HepG2 (cell line): Measurements from ENCODE around the gene ZNF184. TPM values are rescaled to one million over a fixed set of nuclear protein-coding genes. Genes with fewer than 3 reads are reported as not detected.
A peak's percentile ranks its signal among the peaks of the same experiment; 100 is the strongest.

Experiments
- BCLAF1 ChIP-seq: fragments of 450-650 bp; IDR thresholded peaks from 2 replicates; pipeline ENCODE4 v1.6.1; 2017; ENCODE audit warnings: mild to moderate bottlenecking
- FOXK2 ChIP-seq: fragments of 450-650 bp; IDR thresholded peaks from 2 replicates; pipeline ENCODE4 v1.6.1; 2016
- KDM4B ChIP-seq: sonication (generic); formaldehyde crosslinking; IDR thresholded peaks from 2 replicates; pipeline ENCODE4 v1.4.0; 2020; ENCODE audit warnings: missing genetic modification reagents
- MLX ChIP-seq: IDR thresholded peaks from 2 replicates; pipeline ENCODE4 v1.6.1; 2016
- SIN3B ChIP-seq: fragments of 150-350 bp; IDR thresholded peaks from 2 replicates; pipeline ENCODE4 v1.6.1; 2014; ENCODE audit warnings: low read length
- SP2 ChIP-seq: sonication (generic); formaldehyde crosslinking; IDR thresholded peaks from 2 replicates; pipeline ENCODE4 v1.5.1; 2020; ENCODE audit warnings: mild to moderate bottlenecking, missing genetic modification reagents
- SPEN ChIP-seq: sonication (generic); formaldehyde crosslinking; IDR thresholded peaks from 2 replicates; pipeline ENCODE4 v1.5.1; 2020; ENCODE audit warnings: low read depth, mild to moderate bottlenecking, missing genetic modification reagents
- STAT6 ChIP-seq: sonication (generic); formaldehyde crosslinking; IDR thresholded peaks from 2 replicates; pipeline ENCODE4 v1.4.0; 2020; ENCODE audit warnings: missing genetic modification reagents, mild to moderate bottlenecking, borderline replicate concordance
- THAP11 ChIP-seq: IDR thresholded peaks from 2 replicates; pipeline ENCODE4 v1.6.1; 2016; ENCODE audit warnings: missing biosample characterization, missing genetic modification reagents
- ZC3H13 ChIP-seq: sonication (generic); formaldehyde crosslinking; IDR thresholded peaks from 2 replicates; pipeline ENCODE4 v1.8.1; 2023; ENCODE audit warnings: mild to moderate bottlenecking, missing genetic modification reagents, moderate library complexity
- ZNF496 ChIP-seq: sonication (generic); formaldehyde crosslinking; IDR thresholded peaks from 2 replicates; pipeline ENCODE4 v1.8.1; 2023; ENCODE audit warnings: mild to moderate bottlenecking, moderate library complexity, missing genetic modification reagents; ENCODE audit not compliant: insufficient replicate concordance
- ZNF724P ChIP-seq: sonication (generic); formaldehyde crosslinking; IDR thresholded peaks from 2 replicates; pipeline ENCODE4 v1.8.0; 2022; ENCODE audit warnings: missing genetic modification reagents, borderline replicate concordance
- ZNF772 ChIP-seq: sonication (generic); formaldehyde crosslinking; IDR thresholded peaks from 2 replicates; pipeline ENCODE4 v1.5.0; 2020; ENCODE audit warnings: mild to moderate bottlenecking, missing genetic modification reagents
- ZSCAN30 ChIP-seq: sonication (generic); formaldehyde crosslinking; IDR thresholded peaks from 2 replicates; pipeline ENCODE4 v1.5.0; 2020; ENCODE audit warnings: mild to moderate bottlenecking, missing genetic modification reagents
- polyA plus RNA-seq, 8 experiments: library from polyadenylated mRNA; depleted of rRNA in 3 of 8; stranded (reverse) in 7 of 8; unstranded in 1 of 8; fragments of >200 nt; fragmentation: Illumina TruSeq in 4 of 8; extraction: Trizol in 4 of 8; gene quantifications; 2 replicates each; pipeline versions ENCODE4 v1.2.1 to v1.2.3, GENCODE V29; 2011 to 2016; ENCODE audit warnings: low read depth in 4 of 8, missing spikeins in 1 of 8, mixed read lengths in 1 of 8; ENCODE audit not compliant: insufficient read depth in 1 of 8
- total RNA-seq, 5 experiments: library from RNA; depleted of rRNA; stranded (reverse); fragments of >200 nt; fragmentation: Illumina TruSeq; extraction: Trizol; gene quantifications; 2 replicates each; pipeline ENCODE4 v1.2.3, GENCODE V29; 2016; ENCODE audit warnings: low read depth in 1 of 5
- TF ChIP-seq, protein P1 (sequence below): sonication (generic); formaldehyde crosslinking; IDR thresholded peaks from 2 replicates; pipeline ENCODE4 v1.5.0; 2020; ENCODE audit warnings: mild to moderate bottlenecking, missing genetic modification reagents, moderate library complexity
- TF ChIP-seq, protein P2 (sequence below): sonication (generic); formaldehyde crosslinking; IDR thresholded peaks from 2 replicates; pipeline ENCODE4 v1.8.1; 2023; ENCODE audit warnings: missing genetic modification reagents, inconsistent platforms, borderline replicate concordance
- TF ChIP-seq, protein P3 (sequence below): sonication (generic); formaldehyde crosslinking; IDR thresholded peaks from 2 replicates; pipeline ENCODE4 v1.4.0; 2020; ENCODE audit warnings: missing genetic modification reagents

ZNF184 gene
- total and polyA plus RNA-seq, 2 of the 13 experiments (the other 11 are each of a cell fraction or from before 2014, with no cell fraction given), result 2.1 to 10.1 TPM

GRCh38 chr6:27478706-27479318, 5.9 kb upstream of the ZNF184 start (continued):
- TF ChIP-seq MLX (no peak), SIN3B (no peak), SPEN (CRISPR knock-in tag) (peak; percentile 50; the same call in 1 of the 2 replicates), FOXK2 (no peak), ZNF724P (CRISPR knock-in tag) (peak; percentile 47; the same call in 1 of the 2 replicates), ZC3H13 (CRISPR knock-in tag) (no peak; the same call in 1 of the 2 replicates), SP2 (no peak), THAP11 (CRISPR knock-in tag) (peak; percentile 69; the same call in 1 of the 2 replicates), KDM4B (CRISPR knock-in tag) (peak; percentile 63; the same call in 1 of the 2 replicates), ZNF496 (CRISPR knock-in tag) (no peak), BCLAF1 (no peak), ZNF772 (CRISPR knock-in tag) (no peak), STAT6 (CRISPR knock-in tag) (peak; percentile 3; the same call in 1 of the 2 replicates), ZSCAN30 (CRISPR knock-in tag) (0 out of 2 replicates have a peak, but pooled peaks have one; percentile 9)
- TF ChIP-seq, protein P1, sequence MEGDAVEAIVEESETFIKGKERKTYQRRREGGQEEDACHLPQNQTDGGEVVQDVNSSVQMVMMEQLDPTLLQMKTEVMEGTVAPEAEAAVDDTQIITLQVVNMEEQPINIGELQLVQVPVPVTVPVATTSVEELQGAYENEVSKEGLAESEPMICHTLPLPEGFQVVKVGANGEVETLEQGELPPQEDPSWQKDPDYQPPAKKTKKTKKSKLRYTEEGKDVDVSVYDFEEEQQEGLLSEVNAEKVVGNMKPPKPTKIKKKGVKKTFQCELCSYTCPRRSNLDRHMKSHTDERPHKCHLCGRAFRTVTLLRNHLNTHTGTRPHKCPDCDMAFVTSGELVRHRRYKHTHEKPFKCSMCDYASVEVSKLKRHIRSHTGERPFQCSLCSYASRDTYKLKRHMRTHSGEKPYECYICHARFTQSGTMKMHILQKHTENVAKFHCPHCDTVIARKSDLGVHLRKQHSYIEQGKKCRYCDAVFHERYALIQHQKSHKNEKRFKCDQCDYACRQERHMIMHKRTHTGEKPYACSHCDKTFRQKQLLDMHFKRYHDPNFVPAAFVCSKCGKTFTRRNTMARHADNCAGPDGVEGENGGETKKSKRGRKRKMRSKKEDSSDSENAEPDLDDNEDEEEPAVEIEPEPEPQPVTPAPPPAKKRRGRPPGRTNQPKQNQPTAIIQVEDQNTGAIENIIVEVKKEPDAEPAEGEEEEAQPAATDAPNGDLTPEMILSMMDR, result 0 out of 2 replicates have a peak, but pooled peaks have one; percentile 12
- TF ChIP-seq, protein P2, sequence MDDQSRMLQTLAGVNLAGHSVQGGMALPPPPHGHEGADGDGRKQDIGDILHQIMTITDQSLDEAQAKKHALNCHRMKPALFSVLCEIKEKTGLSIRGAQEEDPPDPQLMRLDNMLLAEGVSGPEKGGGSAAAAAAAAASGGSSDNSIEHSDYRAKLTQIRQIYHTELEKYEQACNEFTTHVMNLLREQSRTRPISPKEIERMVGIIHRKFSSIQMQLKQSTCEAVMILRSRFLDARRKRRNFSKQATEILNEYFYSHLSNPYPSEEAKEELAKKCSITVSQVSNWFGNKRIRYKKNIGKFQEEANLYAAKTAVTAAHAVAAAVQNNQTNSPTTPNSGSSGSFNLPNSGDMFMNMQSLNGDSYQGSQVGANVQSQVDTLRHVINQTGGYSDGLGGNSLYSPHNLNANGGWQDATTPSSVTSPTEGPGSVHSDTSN (CRISPR knock-in tag), result no peak
- TF ChIP-seq, protein P3, sequence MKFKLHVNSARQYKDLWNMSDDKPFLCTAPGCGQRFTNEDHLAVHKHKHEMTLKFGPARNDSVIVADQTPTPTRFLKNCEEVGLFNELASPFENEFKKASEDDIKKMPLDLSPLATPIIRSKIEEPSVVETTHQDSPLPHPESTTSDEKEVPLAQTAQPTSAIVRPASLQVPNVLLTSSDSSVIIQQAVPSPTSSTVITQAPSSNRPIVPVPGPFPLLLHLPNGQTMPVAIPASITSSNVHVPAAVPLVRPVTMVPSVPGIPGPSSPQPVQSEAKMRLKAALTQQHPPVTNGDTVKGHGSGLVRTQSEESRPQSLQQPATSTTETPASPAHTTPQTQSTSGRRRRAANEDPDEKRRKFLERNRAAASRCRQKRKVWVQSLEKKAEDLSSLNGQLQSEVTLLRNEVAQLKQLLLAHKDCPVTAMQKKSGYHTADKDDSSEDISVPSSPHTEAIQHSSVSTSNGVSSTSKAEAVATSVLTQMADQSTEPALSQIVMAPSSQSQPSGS (CRISPR knock-in tag), result peak; percentile 33; the same call in 1 of the 2 replicates
